Measurements from ENCODE around the gene TRAM2.

Gene TRAM2

GRCh38 chr6:52534363-52534762 lies 42.5 kb downstream of the TRAM2 start:
- TF ChIP-seq, protein P1, sequence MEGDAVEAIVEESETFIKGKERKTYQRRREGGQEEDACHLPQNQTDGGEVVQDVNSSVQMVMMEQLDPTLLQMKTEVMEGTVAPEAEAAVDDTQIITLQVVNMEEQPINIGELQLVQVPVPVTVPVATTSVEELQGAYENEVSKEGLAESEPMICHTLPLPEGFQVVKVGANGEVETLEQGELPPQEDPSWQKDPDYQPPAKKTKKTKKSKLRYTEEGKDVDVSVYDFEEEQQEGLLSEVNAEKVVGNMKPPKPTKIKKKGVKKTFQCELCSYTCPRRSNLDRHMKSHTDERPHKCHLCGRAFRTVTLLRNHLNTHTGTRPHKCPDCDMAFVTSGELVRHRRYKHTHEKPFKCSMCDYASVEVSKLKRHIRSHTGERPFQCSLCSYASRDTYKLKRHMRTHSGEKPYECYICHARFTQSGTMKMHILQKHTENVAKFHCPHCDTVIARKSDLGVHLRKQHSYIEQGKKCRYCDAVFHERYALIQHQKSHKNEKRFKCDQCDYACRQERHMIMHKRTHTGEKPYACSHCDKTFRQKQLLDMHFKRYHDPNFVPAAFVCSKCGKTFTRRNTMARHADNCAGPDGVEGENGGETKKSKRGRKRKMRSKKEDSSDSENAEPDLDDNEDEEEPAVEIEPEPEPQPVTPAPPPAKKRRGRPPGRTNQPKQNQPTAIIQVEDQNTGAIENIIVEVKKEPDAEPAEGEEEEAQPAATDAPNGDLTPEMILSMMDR (conservative IDR thresholded peaks at IDR 0.05; ENCODE audit: low read depth, low read length) = no peak
- H3K4me3 ChIP-seq (ENCODE audit: low read length) = no peak overlapping the region
- no peak for DNase-seq (ENCODE audit: low read depth)

DNA sequence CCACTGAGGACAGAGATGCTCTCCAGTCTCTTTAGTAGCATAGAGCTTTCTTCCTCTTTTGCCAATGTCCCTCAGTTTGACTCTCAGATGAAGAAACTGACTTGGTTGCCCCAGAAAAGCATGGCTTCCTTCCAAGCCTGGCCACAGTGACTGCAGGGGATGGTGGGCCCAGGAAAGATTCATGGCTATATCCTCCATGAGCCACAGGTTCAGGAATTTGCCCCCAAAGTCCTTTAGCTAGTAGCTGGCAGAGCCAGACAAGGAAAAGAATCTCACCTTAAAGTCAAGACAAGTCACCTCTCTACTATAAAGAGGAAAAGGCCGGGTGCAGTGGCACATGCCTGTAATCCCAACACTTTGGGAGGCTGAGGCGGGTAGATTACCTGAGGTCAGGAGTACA lies 43.4 kb downstream of the TRAM2 start:
- no peak overlapping the region for H3K4me3 ChIP-seq (ENCODE audit: low read length)
- TF ChIP-seq, protein P1 (conservative IDR thresholded peaks at IDR 0.05; ENCODE audit: low read depth, low read length) = no peak
- DNase-seq (ENCODE audit: low read depth) = no peak

GRCh38 chr6:52532457-52532856 lies 44.4 kb downstream of the TRAM2 start:
- DNase-seq (ENCODE audit: low read depth) = no peak
- TF ChIP-seq, protein P1 (conservative IDR thresholded peaks at IDR 0.05; ENCODE audit: low read depth, low read length) = no peak
- no peak overlapping the region for H3K4me3 ChIP-seq (ENCODE audit: low read length)

DNA sequence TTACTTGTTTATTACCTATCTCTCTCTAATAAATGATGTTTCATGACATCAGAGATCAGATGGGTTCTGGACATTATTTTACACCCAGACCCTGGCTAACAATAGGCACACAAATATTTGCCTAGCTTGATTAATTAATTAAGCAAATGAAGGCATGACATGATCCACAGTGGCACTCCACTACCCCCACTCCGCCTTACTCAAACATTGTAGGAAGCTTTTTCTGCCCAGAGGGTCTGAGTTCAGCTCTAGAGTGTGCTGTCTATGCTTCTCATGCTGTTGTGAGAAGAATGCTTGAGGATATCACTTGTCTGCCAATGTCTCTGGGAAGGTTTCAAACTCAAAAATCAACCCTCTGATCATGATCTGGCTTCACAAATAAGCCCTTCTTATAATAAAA lies 45.0 kb downstream of the TRAM2 start:
- H3K4me3 ChIP-seq (ENCODE audit: low read length) = no peak overlapping the region
- TF ChIP-seq, protein P1 (conservative IDR thresholded peaks at IDR 0.05; ENCODE audit: low read depth, low read length) = no peak
- DNase-seq (ENCODE audit: low read depth) = no peak

DNA sequence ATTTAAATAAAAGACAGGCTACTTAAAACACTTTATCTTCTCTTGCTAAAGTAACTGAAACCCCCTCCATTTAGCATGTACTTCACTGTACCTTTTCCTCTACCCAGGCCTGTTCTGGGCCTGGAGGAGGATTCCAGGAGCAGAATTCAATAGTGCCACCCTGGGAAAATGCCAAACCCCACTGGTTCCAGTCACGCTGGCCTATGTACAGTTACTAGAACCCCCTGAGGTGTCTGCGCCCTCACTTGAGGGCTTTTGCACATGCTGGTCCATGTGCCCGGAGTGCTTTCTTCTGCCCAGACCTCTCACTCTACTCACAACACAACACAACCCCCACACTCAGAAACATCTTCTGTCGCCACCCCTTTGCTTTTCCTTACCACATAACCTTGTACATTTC lies 45.5 kb downstream of the TRAM2 start:
- no peak for DNase-seq (ENCODE audit: low read depth)
- no peak overlapping the region for H3K4me3 ChIP-seq (ENCODE audit: low read length)
- TF ChIP-seq, protein P1 (conservative IDR thresholded peaks at IDR 0.05; ENCODE audit: low read depth, low read length) = no peak

- TF ChIP-seq, protein P1 (conservative IDR thresholded peaks at IDR 0.05; ENCODE audit: low read depth, low read length) = no peak
- no peak for DNase-seq (ENCODE audit: low read depth)
Observed at GRCh38 chr6:52530351-52530750, 46.5 kb downstream of the TRAM2 start.

GRCh38 chr6:52529311-52529710 lies 47.5 kb downstream of the TRAM2 start:
- no peak overlapping the region for H3K4me3 ChIP-seq (ENCODE audit: low read length)
- no peak for DNase-seq (ENCODE audit: low read depth)
- TF ChIP-seq, protein P1 (conservative IDR thresholded peaks at IDR 0.05; ENCODE audit: low read depth, low read length) = no peak

More at GRCh38 chr6:52530351-52530750, 46.5 kb downstream of the TRAM2 start:
- H3K4me3 ChIP-seq (ENCODE audit: low read length) = no peak overlapping the region

Measured in retinal pigment epithelial cell (primary cell).